ENCODE results near the gene TLR7. TPM values are rescaled to one million over a fixed set of nuclear protein-coding genes. Genes with fewer than 3 reads are reported as not detected.

TLR7 gene
- total RNA-seq, 1 donor from 2014 or later: 2.1 TPM

GRCh38 chrX:12921886-12922598 is 55.2 kb downstream of the TLR7 start:
- Histone ChIP-seq H3K27ac (ENCODE audit: low read depth, low read length) (no peak overlapping the region), H3K9me3 (ENCODE audit: control insufficient read depth in 3 of 3, low read length in 3 of 3) (no peaks in the 10 kb centered on the region), H3K9ac (ENCODE audit: low read depth in 1 of 3, low read length in 3 of 3) (no peak overlapping the region), H3K4me1 (ENCODE audit: control insufficient read depth in 3 of 3, insufficient read depth in 3 of 3, low read length in 3 of 3) (no peaks in the 10 kb centered on the region), H3K27me3 (ENCODE audit: control insufficient read depth in 3 of 3, insufficient read depth in 3 of 3, low read length in 3 of 3) (no peaks in the 10 kb centered on the region), H3K4me3 (ENCODE audit: low read length in 3 of 3) (no peak overlapping the region), H3K36me3 (ENCODE audit: control insufficient read depth in 3 of 3, insufficient read depth in 3 of 3, low read length in 3 of 3) (no peaks in the 10 kb centered on the region)

- Histone ChIP-seq H3K9ac (ENCODE audit: low read depth in 1 of 3, low read length in 3 of 3) (no peak overlapping the region), H3K9me3 (ENCODE audit: control insufficient read depth in 3 of 3, low read length in 3 of 3) (no peaks in the 10 kb centered on the region), H3K4me3 (ENCODE audit: low read length in 3 of 3) (no peak overlapping the region), H3K27ac (ENCODE audit: low read depth, low read length) (no peak overlapping the region), H3K4me1 (ENCODE audit: control insufficient read depth in 3 of 3, insufficient read depth in 3 of 3, low read length in 3 of 3) (no peaks in the 10 kb centered on the region), H3K27me3 (ENCODE audit: control insufficient read depth in 3 of 3, insufficient read depth in 3 of 3, low read length in 3 of 3) (no peaks in the 10 kb centered on the region), H3K36me3 (ENCODE audit: control insufficient read depth in 3 of 3, insufficient read depth in 3 of 3, low read length in 3 of 3) (no peaks in the 10 kb centered on the region)
Observed at GRCh38 chrX:12922599-12922919, 55.7 kb downstream of the TLR7 start.

GRCh38 chrX:12929701-12930100 is 62.8 kb downstream of the TLR7 start:
- H3K4me3 ChIP-seq (ENCODE audit: low read length in 3 of 3): no peak overlapping the region
- H3K27me3 ChIP-seq (ENCODE audit: control insufficient read depth in 3 of 3, insufficient read depth in 3 of 3, low read length in 3 of 3): no peaks in the 10 kb centered on the region
- peaks cover 0 to 2% (median 0%) of the 10 kb centered on the region in 3 donors for H3K9me3 ChIP-seq (ENCODE audit: control insufficient read depth in 3 of 3, low read length in 3 of 3)
- H3K9ac ChIP-seq (ENCODE audit: low read depth in 1 of 3, low read length in 3 of 3): no peak overlapping the region
- H3K4me1 ChIP-seq (ENCODE audit: control insufficient read depth in 3 of 3, insufficient read depth in 3 of 3, low read length in 3 of 3): no peaks in the 10 kb centered on the region
- H3K36me3 ChIP-seq (ENCODE audit: control insufficient read depth in 3 of 3, insufficient read depth in 3 of 3, low read length in 3 of 3): no peaks in the 10 kb centered on the region
- H3K27ac ChIP-seq (ENCODE audit: low read depth, low read length): no peak overlapping the region

GRCh38 chrX:12930150-12930549 is 63.3 kb downstream of the TLR7 start:
- Histone ChIP-seq H3K9ac (ENCODE audit: low read depth in 1 of 3, low read length in 3 of 3) (no peak overlapping the region), H3K9me3 (ENCODE audit: control insufficient read depth in 3 of 3, low read length in 3 of 3) (peaks cover 0 to 2% (median 0%) of the 10 kb centered on the region in 3 donors), H3K4me3 (ENCODE audit: low read length in 3 of 3) (no peak overlapping the region), H3K27me3 (ENCODE audit: control insufficient read depth in 3 of 3, insufficient read depth in 3 of 3, low read length in 3 of 3) (no peaks in the 10 kb centered on the region), H3K27ac (ENCODE audit: low read depth, low read length) (no peak overlapping the region), H3K4me1 (ENCODE audit: control insufficient read depth in 3 of 3, insufficient read depth in 3 of 3, low read length in 3 of 3) (no peaks in the 10 kb centered on the region), H3K36me3 (ENCODE audit: control insufficient read depth in 3 of 3, insufficient read depth in 3 of 3, low read length in 3 of 3) (no peaks in the 10 kb centered on the region)

GRCh38 chrX:12932244-12932643 is 65.4 kb downstream of the TLR7 start:
- Histone ChIP-seq H3K9me3 (ENCODE audit: control insufficient read depth in 3 of 3, low read length in 3 of 3) (peaks cover 0 to 2% (median 0%) of the 10 kb centered on the region in 3 donors), H3K4me1 (ENCODE audit: control insufficient read depth in 3 of 3, insufficient read depth in 3 of 3, low read length in 3 of 3) (no peaks in the 10 kb centered on the region), H3K9ac (ENCODE audit: low read depth in 1 of 3, low read length in 3 of 3) (no peak overlapping the region), H3K36me3 (ENCODE audit: control insufficient read depth in 3 of 3, insufficient read depth in 3 of 3, low read length in 3 of 3) (no peaks in the 10 kb centered on the region), H3K4me3 (ENCODE audit: low read length in 3 of 3) (no peak overlapping the region), H3K27me3 (ENCODE audit: control insufficient read depth in 3 of 3, insufficient read depth in 3 of 3, low read length in 3 of 3) (no peaks in the 10 kb centered on the region), H3K27ac (ENCODE audit: low read depth, low read length) (no peak overlapping the region)

- no peaks in the 10 kb centered on the region for H3K27me3 ChIP-seq (ENCODE audit: control insufficient read depth in 3 of 3, insufficient read depth in 3 of 3, low read length in 3 of 3)
- no peak overlapping the region for H3K27ac ChIP-seq (ENCODE audit: low read depth, low read length)
- no peak overlapping the region for H3K4me3 ChIP-seq (ENCODE audit: low read length in 3 of 3)
- H3K9me3 ChIP-seq (ENCODE audit: control insufficient read depth in 3 of 3, low read length in 3 of 3): peaks cover 0 to 2% (median 0%) of the 10 kb centered on the region in 3 donors
- H3K9ac ChIP-seq (ENCODE audit: low read depth in 1 of 3, low read length in 3 of 3): no peak overlapping the region
- no peaks in the 10 kb centered on the region for H3K36me3 ChIP-seq (ENCODE audit: control insufficient read depth in 3 of 3, insufficient read depth in 3 of 3, low read length in 3 of 3)
- no peaks in the 10 kb centered on the region for H3K4me1 ChIP-seq (ENCODE audit: control insufficient read depth in 3 of 3, insufficient read depth in 3 of 3, low read length in 3 of 3)
Observed at GRCh38 chrX:12934850-12935249, 68.0 kb downstream of the TLR7 start.

GRCh38 chrX:12936947-12937346 is 70.1 kb downstream of the TLR7 start:
- Histone ChIP-seq H3K36me3 (ENCODE audit: control insufficient read depth in 3 of 3, insufficient read depth in 3 of 3, low read length in 3 of 3) (no peaks in the 10 kb centered on the region), H3K9me3 (ENCODE audit: control insufficient read depth in 3 of 3, low read length in 3 of 3) (peaks cover 0 to 2% (median 0%) of the 10 kb centered on the region in 3 donors), H3K4me1 (ENCODE audit: control insufficient read depth in 3 of 3, insufficient read depth in 3 of 3, low read length in 3 of 3) (no peaks in the 10 kb centered on the region), H3K27me3 (ENCODE audit: control insufficient read depth in 3 of 3, insufficient read depth in 3 of 3, low read length in 3 of 3) (no peaks in the 10 kb centered on the region), H3K9ac (ENCODE audit: low read depth in 1 of 3, low read length in 3 of 3) (no peak overlapping the region), H3K4me3 (ENCODE audit: low read length in 3 of 3) (no peak overlapping the region), H3K27ac (ENCODE audit: low read depth, low read length) (no peak overlapping the region)

Other genes starting within 250 kb of the TLR7 start
- 8.9 TPM for gene PRPS2, start 75.7 kb upstream of the TLR7 start, total RNA-seq
- 1.0 TPM for gene TLR8, start 39.5 kb downstream of the TLR7 start, total RNA-seq
- gene TMSB4X, start 108.0 kb downstream of the TLR7 start, total RNA-seq: 1,543 TPM
- gene FAM9C, start 177.5 kb downstream of the TLR7 start, total RNA-seq: under 0.01 TPM

Measured in skeletal muscle tissue (tissue), 4 donors.